Spleen (tissue), 11 donors: Measurements from ENCODE around the gene SLC2A9. TPM values are rescaled to one million over a fixed set of nuclear protein-coding genes. Genes with fewer than 3 reads are reported as not detected.
"Not testable (repeated sequence)": the region's sequence is repeated elsewhere in the genome, so short reads cannot be mapped to it uniquely, and the experiment has no call there.

ENCODE experiments used
- DNase-seq: peaks from one replicate; pipeline ENCODE4 v3.0.0-alpha.2; 2020
- H3K27ac ChIP-seq, 8 donors: fragments of 200-600 bp; sonication (generic) in 7 of 8; 1 replicate in 4 of 8; 2 replicates in 4 of 8; pipeline versions ENCODE4 v1.5.0 to v1.8.0; 2016 to 2021; ENCODE audit warnings: inconsistent platforms in 4 of 8, mild to moderate bottlenecking in 4 of 8, moderate library complexity in 1 of 8
- H3K27me3 ChIP-seq, 7 donors: fragments of 200-600 bp; sonication (generic) in 6 of 7; replicated peaks in 1 of 7; 1 replicate in 4 of 7; 2 replicates in 3 of 7; pipeline versions ENCODE4 v1.5.0 to v1.8.0; 2016 to 2021; ENCODE audit warnings: inconsistent platforms in 3 of 7, mild to moderate bottlenecking in 1 of 7
- H3K36me3 ChIP-seq, 6 donors: fragments of 200-600 bp; sonication (generic) in 5 of 6; 1 replicate in 4 of 6; 2 replicates in 2 of 6; pipeline versions ENCODE4 v1.5.0 to v1.8.0; 2016 to 2021; ENCODE audit warnings: inconsistent platforms in 2 of 6
- H3K4me1 ChIP-seq, 6 donors: fragments of 200-600 bp; sonication (generic) in 5 of 6; 1 replicate in 3 of 6; 2 replicates in 3 of 6; pipeline versions ENCODE4 v1.5.0 to v1.8.0; 2016 to 2021; ENCODE audit warnings: inconsistent platforms in 3 of 6
- H3K4me3 ChIP-seq, 8 donors: fragments of 200-600 bp; sonication (generic) in 7 of 8; 1 replicate in 4 of 8; 2 replicates in 4 of 8; pipeline versions ENCODE4 v1.5.0 to v1.8.0; 2016 to 2021; ENCODE audit warnings: inconsistent platforms in 4 of 8, mild to moderate bottlenecking in 4 of 8, moderate library complexity in 2 of 8
- H3K9me3 ChIP-seq, 8 donors: fragments of 200-600 bp; sonication (generic) in 7 of 8; 1 replicate in 4 of 8; 2 replicates in 4 of 8; pipeline versions ENCODE4 v1.5.0 to v1.8.0; 2016 to 2021; ENCODE audit warnings: inconsistent platforms in 4 of 8
- POLR2A ChIP-seq, 3 donors: fragments of 450-650 bp; IDR thresholded peaks; one replicate each; pipeline ENCODE4 v1.5.1; 2017; ENCODE audit warnings: antibody characterized with exemption in 3 of 3, mild to moderate bottlenecking in 1 of 3
- POLR2AphosphoS5 ChIP-seq, 3 donors: sonication (generic); formaldehyde crosslinking; IDR thresholded peaks; one replicate each; pipeline ENCODE4 v1.5.1; 2017; ENCODE audit warnings: antibody characterized with exemption in 3 of 3
- WGBS, 5 donors: extraction: QIAGEN DNeasy Blood & Tissue Kit in 3 of 5; methylation state at CpG; one replicate each; pipeline versions ENCODE4 v1.1.5 to v1.1.7; 2013 to 2018; 5-methylcytosine and 5-hydroxymethylcytosine counted together
- intact Hi-C: fragments of 100-400 bp; cut with DNase I; formaldehyde crosslinking; loops from one replicate; pipeline ENCODE4 v1.15.0; 2023; ENCODE audit warnings: low total_unique reads
- polyA plus RNA-seq, 3 donors: library from polyadenylated mRNA; stranded (reverse); fragments of 200-250 nt; gene quantifications; one replicate each; pipeline ENCODE4 v1.2.1, GENCODE V29; 2013
- total RNA-seq, 7 donors: library from RNA; depleted of rRNA in 3 of 7; stranded (reverse); fragments of >200 nt in 3 of 7; fragmentation: NEBNext Ultra II Directional in 4 of 7; extraction: Animal tissue kit (Norgen Biotek cat#: 25700) in 4 of 7; gene quantifications; one replicate each; pipeline versions ENCODE4 v1.1.0 to v1.2.1, GENCODE V29; 2016 to 2021
- TF ChIP-seq, protein P1 (sequence below), 11 experiments: fragments of 200-600 bp in 7 of 11; fragments of 450-650 bp in 4 of 11; sonication (generic) in 4 of 11; IDR thresholded peaks in 8 of 11; conservative IDR thresholded peaks in 3 of 11; 1 replicate in 7 of 11; 2 replicates in 4 of 11; pipeline versions ENCODE4 v1.4.0 to v1.8.0; 2016 to 2021; ENCODE audit warnings: antibody characterized with exemption in 11 of 11, inconsistent platforms in 4 of 11, mild to moderate bottlenecking in 1 of 11
- donor health status: healthy with polysubstance abuse.
- donor health status: DM: no; HTN: no; CAD: no; lungs with moderate emphysema.
- donor health status: DM: no; HTN: no; CAD: no.
- donor health status: Bipolar disorder and iron deficiency.
- donor health status: healthy.
- donor health status: DM: no; HTN: no; CAD: no.
- donor health status: DM: yes; HTN: yes; CAD: no.

Gene SLC2A9
- total and polyA plus RNA-seq, 10 donors = 1.2 to 8.8 (median 5.3) TPM

DNA sequence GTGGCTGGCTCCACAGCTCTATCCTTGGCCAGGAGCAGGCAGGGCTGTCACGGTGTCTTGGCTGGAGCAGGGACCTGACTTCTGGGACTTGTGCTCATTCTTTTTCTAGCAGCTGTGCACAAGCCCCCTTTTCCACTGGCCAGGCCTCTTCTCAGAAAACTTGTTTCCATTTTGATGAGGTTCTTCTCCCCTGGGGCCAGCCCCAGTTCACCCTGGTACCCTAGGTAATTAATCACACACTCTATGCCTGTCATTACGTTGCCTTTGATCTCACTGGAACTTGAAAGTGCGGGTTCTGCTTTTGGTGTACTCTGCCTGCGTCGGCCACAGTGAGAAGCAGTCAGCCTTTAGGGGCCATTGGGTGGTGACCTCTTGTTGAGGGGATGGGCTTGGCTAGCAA is 213.2 kb downstream of the SLC2A9 start:
- intact Hi-C loops = no loop called here

GRCh38 chr4:9804918-9805317 is 216.4 kb downstream of the SLC2A9 start:
- intact Hi-C loops = no loop called here
- H3K4me3 ChIP-seq = no peak overlapping the region
- no peaks in the 10 kb centered on the region for H3K4me1 ChIP-seq
- DNase-seq = no peak
- peaks cover 0 to 14% (median 0%) of the 10 kb centered on the region in 7 donors for H3K27me3 ChIP-seq
- no peaks in the 10 kb centered on the region for H3K9me3 ChIP-seq
- WGBS, 5 donors = 71 to 92% (median 90%) methylated on average over 5 of the region's 5 CpGs
- TF ChIP-seq POLR2AphosphoS5 (IDR thresholded peaks at IDR 0.05) (no peak), POLR2A (IDR thresholded peaks at IDR 0.05) (no peak)
- TF ChIP-seq, protein P1, sequence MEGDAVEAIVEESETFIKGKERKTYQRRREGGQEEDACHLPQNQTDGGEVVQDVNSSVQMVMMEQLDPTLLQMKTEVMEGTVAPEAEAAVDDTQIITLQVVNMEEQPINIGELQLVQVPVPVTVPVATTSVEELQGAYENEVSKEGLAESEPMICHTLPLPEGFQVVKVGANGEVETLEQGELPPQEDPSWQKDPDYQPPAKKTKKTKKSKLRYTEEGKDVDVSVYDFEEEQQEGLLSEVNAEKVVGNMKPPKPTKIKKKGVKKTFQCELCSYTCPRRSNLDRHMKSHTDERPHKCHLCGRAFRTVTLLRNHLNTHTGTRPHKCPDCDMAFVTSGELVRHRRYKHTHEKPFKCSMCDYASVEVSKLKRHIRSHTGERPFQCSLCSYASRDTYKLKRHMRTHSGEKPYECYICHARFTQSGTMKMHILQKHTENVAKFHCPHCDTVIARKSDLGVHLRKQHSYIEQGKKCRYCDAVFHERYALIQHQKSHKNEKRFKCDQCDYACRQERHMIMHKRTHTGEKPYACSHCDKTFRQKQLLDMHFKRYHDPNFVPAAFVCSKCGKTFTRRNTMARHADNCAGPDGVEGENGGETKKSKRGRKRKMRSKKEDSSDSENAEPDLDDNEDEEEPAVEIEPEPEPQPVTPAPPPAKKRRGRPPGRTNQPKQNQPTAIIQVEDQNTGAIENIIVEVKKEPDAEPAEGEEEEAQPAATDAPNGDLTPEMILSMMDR (IDR thresholded peaks at IDR 0.05 in 8 of 11, conservative IDR thresholded peaks at IDR 0.05 in 3 of 11) = no peak
- no peaks in the 10 kb centered on the region for H3K36me3 ChIP-seq
- no peak overlapping the region for H3K27ac ChIP-seq

More for the DNA sequence above, 213.2 kb downstream of the SLC2A9 start:
- DNase-seq = no peak
- Histone ChIP-seq H3K36me3 (no peaks in the 10 kb centered on the region), H3K27me3 (peaks cover 0 to 5% (median 0%) of the 10 kb centered on the region in 7 donors), H3K9me3 (no peaks in the 10 kb centered on the region), H3K4me3 (no peak overlapping the region), H3K27ac (no peak overlapping the region), H3K4me1 (no peaks in the 10 kb centered on the region)
- TF ChIP-seq POLR2AphosphoS5 (IDR thresholded peaks at IDR 0.05) = no peak
- TF ChIP-seq POLR2A (IDR thresholded peaks at IDR 0.05) = no peak
- TF ChIP-seq, protein P1 (IDR thresholded peaks at IDR 0.05 in 8 of 11, conservative IDR thresholded peaks at IDR 0.05 in 3 of 11) = no peak
- 62 to 67% (median 66%) methylated on average over 5 of the region's 5 CpGs for WGBS, 5 donors

GRCh38 chr4:9800848-9801247 is 220.4 kb downstream of the SLC2A9 start:
- intact Hi-C loops = no loop called here
- no peak for DNase-seq
- Histone ChIP-seq H3K4me3 (no peak overlapping the region), H3K4me1 (no peaks in the 10 kb centered on the region), H3K27me3 (peaks cover 0 to 14% (median 0%) of the 10 kb centered on the region in 7 donors), H3K9me3 (no peaks in the 10 kb centered on the region), H3K27ac (no peak overlapping the region), H3K36me3 (no peaks in the 10 kb centered on the region)
- TF ChIP-seq, protein P1 (IDR thresholded peaks at IDR 0.05 in 8 of 11, conservative IDR thresholded peaks at IDR 0.05 in 3 of 11) = no peak
- TF ChIP-seq POLR2AphosphoS5 (IDR thresholded peaks at IDR 0.05) = no peak
- TF ChIP-seq POLR2A (IDR thresholded peaks at IDR 0.05) = no peak
- WGBS, 5 donors = 63 to 87% (median 74%) methylated on average over 4 of the region's 4 CpGs

DNA sequence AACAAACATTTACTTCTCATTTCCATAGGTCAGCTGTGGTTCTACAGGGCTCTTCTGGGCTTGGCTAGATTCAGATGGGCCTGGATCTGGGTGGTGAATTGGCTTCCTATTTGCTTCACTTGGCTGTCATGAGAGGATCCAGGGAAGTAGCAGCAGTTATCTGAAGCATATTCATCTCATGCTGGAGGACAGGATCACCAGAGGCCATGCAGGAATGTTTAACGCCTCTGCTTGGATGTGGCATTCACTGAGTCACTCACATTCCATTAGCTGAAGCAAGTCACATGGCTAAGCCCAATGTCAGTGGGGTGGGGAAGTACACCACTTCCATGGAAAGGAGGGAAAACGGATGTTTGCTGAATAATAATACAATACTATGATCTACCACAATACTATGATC is 224.7 kb downstream of the SLC2A9 start:
- H3K9me3 ChIP-seq, H3K4me3 ChIP-seq, H3K4me1 ChIP-seq, DNase-seq, intact Hi-C loops, H3K27me3 ChIP-seq, H3K36me3 ChIP-seq, H3K27ac ChIP-seq: not testable (repeated sequence)
- 43 to 63% (median 50%) methylated on average over 2 of the region's 2 CpGs for WGBS, 5 donors

- WGBS, 5 donors = 84 to 90% (median 86%) methylated on average over 3 of the region's 3 CpGs
- intact Hi-C loops = no loop called here
- Histone ChIP-seq H3K4me1 (no peaks in the 10 kb centered on the region), H3K27ac (no peak overlapping the region), H3K4me3 (no peak overlapping the region), H3K36me3 (no peaks in the 10 kb centered on the region), H3K9me3 (peaks cover 0 to 7% (median 0%) of the 10 kb centered on the region in 8 donors), H3K27me3 (no peaks in the 10 kb centered on the region)
- TF ChIP-seq, protein P1 (IDR thresholded peaks at IDR 0.05 in 8 of 11, conservative IDR thresholded peaks at IDR 0.05 in 3 of 11) = no peak
- TF ChIP-seq POLR2A (IDR thresholded peaks at IDR 0.05) = no peak
- TF ChIP-seq POLR2AphosphoS5 (IDR thresholded peaks at IDR 0.05) = no peak
- no peak for DNase-seq
Observed at GRCh38 chr4:9792381-9792780, 228.9 kb downstream of the SLC2A9 start.

DNA sequence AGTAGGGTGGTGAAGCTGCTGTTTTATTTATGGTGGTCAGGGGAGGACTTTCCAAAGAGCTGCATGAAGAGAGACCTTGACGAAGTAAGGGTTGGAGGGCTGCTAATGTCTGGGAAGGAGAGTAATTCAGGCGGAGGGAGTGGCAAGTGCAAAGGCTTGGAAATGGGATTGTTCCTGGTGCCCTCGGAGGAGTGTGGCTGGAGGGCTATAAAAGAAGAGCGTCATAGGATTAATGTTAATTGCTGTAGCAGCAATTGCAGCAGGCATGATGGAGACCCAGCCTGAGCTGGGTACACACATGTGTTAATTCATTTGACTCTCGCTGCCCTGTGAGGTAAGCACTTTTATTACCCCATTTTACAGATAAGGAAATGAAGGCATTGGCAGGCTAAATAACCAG is 235.4 kb downstream of the SLC2A9 start:
- peaks cover 0 to 24% (median 15%) of the 10 kb centered on the region in 7 donors for H3K27me3 ChIP-seq
- H3K27ac ChIP-seq, H3K4me3 ChIP-seq, DNase-seq, H3K9me3 ChIP-seq, H3K4me1 ChIP-seq, H3K36me3 ChIP-seq, intact Hi-C loops: not testable (repeated sequence)
- WGBS, 5 donors = 70 to 86% (median 75%) methylated on average over 5 of the region's 5 CpGs
